Iris pigment epithelial cell (primary cell): ENCODE data around the gene CTNND1.

Experiments used
- DNase-seq: peaks from one replicate; pipeline ENCODE4 v3.0.0-alpha.2; 2011; ENCODE audit warnings: low read depth

The CTNND1 gene

GRCh38 chr11:57762235-57762861 lies 746 bp downstream of the CTNND1 start:
- DNase-seq, result no peak

DNA sequence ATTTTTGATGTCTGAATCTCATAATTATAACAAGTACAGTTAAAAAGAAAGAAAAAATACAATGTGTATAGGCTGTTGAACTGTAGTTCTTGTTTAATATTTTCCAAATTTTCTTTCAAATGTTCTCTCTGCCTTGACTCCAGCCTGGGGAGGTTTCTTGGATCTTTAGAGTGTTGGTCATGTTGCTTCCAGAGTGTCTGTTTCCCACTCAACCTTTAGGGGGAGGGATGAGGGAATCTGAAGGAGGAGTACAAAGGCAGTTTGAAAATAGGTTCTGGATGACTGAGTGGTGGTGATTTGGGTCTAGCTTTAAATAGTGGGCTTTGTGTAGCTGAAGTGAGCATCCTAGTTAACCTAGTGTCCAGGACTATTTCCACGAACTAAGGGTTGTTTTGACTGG lies 2.0 kb downstream of the CTNND1 start:
- peak; percentile 66 for DNase-seq

GRCh38 chr11:57764021-57764420 lies 2.4 kb downstream of the CTNND1 start:
- no peak for DNase-seq

DNA sequence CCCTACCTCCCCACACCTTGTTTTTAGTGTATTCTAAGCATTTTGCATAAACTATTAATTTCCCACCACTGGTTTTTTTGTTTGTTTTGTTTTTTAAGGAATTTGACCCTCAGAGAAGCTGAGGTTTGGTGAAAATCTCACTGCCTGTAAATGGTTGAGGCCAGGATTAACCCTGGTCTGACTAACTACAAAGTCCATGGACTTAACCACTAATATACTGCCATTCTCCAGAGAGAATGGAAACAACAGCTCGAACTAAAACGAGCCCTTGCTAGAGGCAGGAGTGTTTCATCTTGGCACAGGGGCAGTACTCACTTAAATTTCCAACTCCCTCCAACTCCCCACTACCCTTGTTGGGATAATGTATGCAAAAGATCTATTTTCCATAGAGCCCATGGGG lies 3.0 kb downstream of the CTNND1 start:
- peak; percentile 76 for DNase-seq

GRCh38 chr11:57764972-57765371 lies 3.4 kb downstream of the CTNND1 start:
- no peak for DNase-seq

DNA sequence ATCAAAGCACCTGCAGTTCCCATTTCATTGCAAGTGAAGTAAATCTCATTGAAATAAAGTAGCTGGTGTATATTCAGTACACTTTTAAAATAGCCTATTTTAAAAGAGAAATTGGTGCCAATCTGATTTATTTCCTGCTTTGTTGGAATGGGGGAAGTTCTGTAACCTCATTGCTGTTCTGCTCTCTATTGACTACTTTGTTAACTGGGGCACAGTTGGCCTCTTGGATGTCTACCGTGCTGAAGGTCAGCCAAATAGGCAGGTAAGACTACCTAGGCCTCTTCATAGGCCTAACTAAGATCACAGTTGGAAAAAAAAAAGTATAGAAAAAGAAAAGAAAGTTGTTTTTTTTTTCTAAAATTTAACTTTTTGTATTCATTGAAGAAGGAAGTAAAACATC lies 9.2 kb downstream of the CTNND1 start:
- no peak for DNase-seq

GRCh38 chr11:57771365-57771764 lies 9.8 kb downstream of the CTNND1 start:
- DNase-seq, result no peak

GRCh38 chr11:57772562-57772961 lies 11.0 kb downstream of the CTNND1 start:
- DNase-seq, result peak; percentile 77

- no peak for DNase-seq
Observed at GRCh38 chr11:57773026-57773598, 11.5 kb downstream of the CTNND1 start.

- no peak for DNase-seq
Observed at GRCh38 chr11:57775491-57775890, 13.9 kb downstream of the CTNND1 start.

GRCh38 chr11:57776031-57776521 lies 14.5 kb downstream of the CTNND1 start:
- DNase-seq, result peak; percentile 78

GRCh38 chr11:57776577-57777210 lies 15.1 kb downstream of the CTNND1 start:
- no peak for DNase-seq

DNA sequence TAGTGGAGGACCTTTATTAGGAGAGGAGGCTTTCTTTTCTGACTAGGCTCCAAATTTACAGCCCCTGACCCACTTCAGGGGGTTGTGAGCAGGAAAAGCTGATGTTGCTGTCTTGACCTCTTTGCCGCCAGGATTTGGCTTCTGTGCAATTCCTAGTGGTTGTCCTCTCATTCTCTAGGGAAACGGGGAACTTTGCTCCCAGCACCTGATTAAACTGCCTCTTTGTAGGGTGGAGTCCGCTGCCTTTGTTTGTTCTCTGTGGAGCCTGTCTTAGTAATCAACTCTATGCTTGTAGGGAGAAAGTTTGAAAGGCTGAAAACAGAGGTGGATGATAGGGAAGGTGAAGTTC lies 16.3 kb downstream of the CTNND1 start:
- no peak for DNase-seq

GRCh38 chr11:57778318-57779037 lies 16.9 kb downstream of the CTNND1 start:
- DNase-seq, result peak; percentile 98

DNA sequence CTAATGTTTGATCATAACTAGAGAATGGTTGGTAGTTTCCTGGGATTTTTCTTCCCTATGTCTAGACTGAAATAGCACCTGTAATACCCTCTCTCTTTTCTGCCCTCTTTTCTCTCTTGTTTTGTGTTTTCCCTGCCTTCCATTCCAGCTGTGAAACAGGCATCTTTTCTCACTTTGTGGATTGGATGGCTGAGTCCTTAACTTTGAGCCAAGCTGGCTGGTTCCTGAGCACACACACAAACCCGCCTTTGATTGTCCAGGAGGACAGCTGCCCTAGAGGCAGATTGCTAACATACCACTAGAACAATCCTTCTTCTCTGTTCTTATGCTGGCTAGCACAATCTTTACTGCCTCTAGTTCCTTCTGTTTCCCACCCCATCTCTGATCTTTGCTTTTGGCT lies 17.7 kb downstream of the CTNND1 start:
- DNase-seq, result peak; percentile 64

- DNase-seq, result no peak
Observed at GRCh38 chr11:57781529-57781943, 19.9 kb downstream of the CTNND1 start.

DNA sequence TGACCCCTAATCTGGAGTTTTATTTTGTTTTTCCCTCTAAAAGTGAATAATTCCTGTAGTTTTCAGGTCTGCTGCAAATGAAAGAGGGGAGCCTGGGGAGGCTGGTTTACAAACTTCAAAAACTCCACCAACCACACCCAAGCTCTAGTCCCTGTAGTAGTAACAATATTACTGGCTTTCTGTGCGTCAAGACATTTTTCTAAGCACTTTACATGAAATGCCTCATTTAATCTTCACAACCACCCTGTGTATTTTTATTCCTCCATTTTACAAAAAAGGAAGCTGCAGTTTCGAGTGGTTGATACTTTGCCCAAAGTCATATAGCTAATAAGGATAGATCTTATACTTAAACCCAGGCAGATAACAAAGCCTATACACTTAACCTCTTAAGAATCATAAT lies 23.5 kb downstream of the CTNND1 start:
- DNase-seq, result no peak

GRCh38 chr11:57786436-57786835 lies 24.8 kb downstream of the CTNND1 start:
- DNase-seq, result no peak

- DNase-seq, result no peak
Observed at GRCh38 chr11:57787006-57787604, 25.5 kb downstream of the CTNND1 start.

DNA sequence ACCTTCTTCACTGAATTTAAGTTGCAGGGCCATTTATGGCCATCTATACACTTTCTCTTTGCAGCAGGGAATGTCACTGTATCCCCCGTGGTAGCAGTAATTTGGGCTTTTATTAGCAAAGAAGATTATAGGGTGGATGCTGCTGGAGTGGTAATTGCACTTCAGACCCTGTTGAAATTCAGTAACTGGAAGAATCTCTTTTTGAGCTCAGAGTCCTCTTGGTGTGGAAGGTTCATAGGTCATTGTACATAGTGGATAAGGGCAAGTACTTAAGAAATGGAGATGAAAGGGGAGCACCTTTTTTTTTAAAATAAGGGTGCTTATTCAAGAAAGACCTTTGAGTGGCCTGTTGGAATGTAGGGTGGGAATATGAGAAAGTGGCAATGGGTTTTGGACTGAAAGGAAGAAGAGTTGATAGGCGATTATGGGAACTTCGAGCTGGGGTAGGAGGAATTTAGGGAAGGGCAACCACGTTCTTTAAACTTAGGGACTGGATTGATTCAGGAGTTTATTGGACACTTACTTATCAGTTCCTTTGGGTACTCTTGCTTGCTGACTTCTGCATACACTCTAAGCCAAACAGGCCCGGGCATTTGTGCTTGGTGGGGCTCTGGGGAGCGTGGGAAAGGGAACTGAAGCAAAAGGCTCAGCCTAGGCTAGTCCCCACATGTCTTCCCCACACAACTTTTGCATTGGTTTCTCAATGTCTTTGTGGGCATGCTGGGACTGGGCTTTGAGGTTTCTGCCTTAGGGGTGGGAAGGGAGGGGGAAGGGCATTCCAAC lies 26.5 kb downstream of the CTNND1 start:
- peak; percentile 55 for DNase-seq

- no peak for DNase-seq
Observed at GRCh38 chr11:57788703-57789088, 27.1 kb downstream of the CTNND1 start.
